Measurements from ENCODE around the gene OSGEP.

OSGEP gene
- total RNA-seq, result 83.9 reads per million, percentile 79 among the genes with 10 or more reads in this experiment

- DNase-seq, result peak; percentile 98
Observed at GRCh38 chr14:20454516-20455354, at the start of gene OSGEP, which contains the start of gene APEX1. Gene OSGEP (minus strand): TSS chr14:20454812. CDS start chr14:20454683, 129 bp downstream. Gene APEX1 (plus strand): TSS chr14:20455226. CDS start chr14:20455646, 420 bp downstream.

GRCh38 chr14:20503898-20504297 lies 49.3 kb upstream of the OSGEP start:
- DNase-seq, result no peak

GRCh38 chr14:20501346-20501745 lies 46.7 kb upstream of the OSGEP start:
- DNase-seq, result no peak

- DNase-seq, result no peak
Observed at GRCh38 chr14:20499881-20500280, 45.3 kb upstream of the OSGEP start.

GRCh38 chr14:20499108-20499507 lies 44.5 kb upstream of the OSGEP start:
- DNase-seq, result no peak

- DNase-seq, result no peak
Observed at GRCh38 chr14:20498622-20499021, 44.0 kb upstream of the OSGEP start.

GRCh38 chr14:20494935-20495766 lies 40.5 kb upstream of the OSGEP start:
- no peak for DNase-seq

GRCh38 chr14:20493634-20494033 lies 39.0 kb upstream of the OSGEP start:
- DNase-seq, result no peak

GRCh38 chr14:20492486-20492885 lies 37.9 kb upstream of the OSGEP start:
- DNase-seq, result no peak

- DNase-seq, result no peak
Observed at GRCh38 chr14:20490563-20490962, 36.0 kb upstream of the OSGEP start.

- DNase-seq, result no peak
Observed at GRCh38 chr14:20489093-20489994, 34.7 kb upstream of the OSGEP start.

GRCh38 chr14:20487396-20487725 lies 32.7 kb upstream of the OSGEP start:
- DNase-seq, result no peak

GRCh38 chr14:20486684-20487395 lies 32.2 kb upstream of the OSGEP start:
- no peak for DNase-seq

- DNase-seq, result no peak
Observed at GRCh38 chr14:20485900-20486299, 31.3 kb upstream of the OSGEP start.

- no peak for DNase-seq
Observed at GRCh38 chr14:20482382-20482781, 27.8 kb upstream of the OSGEP start.

GRCh38 chr14:20478894-20479293 lies 24.3 kb upstream of the OSGEP start:
- DNase-seq, result no peak

- peak; percentile 20 for DNase-seq
Observed at GRCh38 chr14:20477211-20477876, 22.7 kb upstream of the OSGEP start.

- DNase-seq, result no peak
Observed at GRCh38 chr14:20476776-20477175, 22.2 kb upstream of the OSGEP start.

GRCh38 chr14:20472536-20473169 lies 18.0 kb upstream of the OSGEP start:
- no peak for DNase-seq

GRCh38 chr14:20470603-20470901 lies 15.9 kb upstream of the OSGEP start:
- no peak for DNase-seq
